ENCODE data around the gene FILIP1L.

GRCh38 chr3:99901200-99901926 lies 212.9 kb downstream of the FILIP1L start:
- TF ChIP-seq MLLT10 (CRISPR knock-in tag; IDR thresholded peaks at IDR 0.05) (no peak), GTF2F1 (IDR thresholded peaks at IDR 0.05; ENCODE audit: low read length) (no peak), KDM5B (CRISPR knock-in tag; IDR thresholded peaks at IDR 0.05; ENCODE audit: borderline replicate concordance) (no peak), SIN3A (IDR thresholded peaks at IDR 0.05; ENCODE audit: borderline replicate concordance, low read depth, low read length) (no peak), ZNF143 (CRISPR knock-in tag; IDR thresholded peaks at IDR 0.05) (no peak), ZNF720 (CRISPR knock-in tag; IDR thresholded peaks at IDR 0.05) (no peak), ELF4 (CRISPR knock-in tag; IDR thresholded peaks at IDR 0.05; ENCODE audit: borderline replicate concordance) (no peak), TBL1XR1 (IDR thresholded peaks at IDR 0.05; ENCODE audit: borderline replicate concordance, low read length, partially characterized antibody) (peak; percentile 70), NFYB (CRISPR knock-in tag; IDR thresholded peaks at IDR 0.05) (no peak), IKZF1 (IDR thresholded peaks at IDR 0.05) (no peak)
- TF ChIP-seq, protein P1, sequence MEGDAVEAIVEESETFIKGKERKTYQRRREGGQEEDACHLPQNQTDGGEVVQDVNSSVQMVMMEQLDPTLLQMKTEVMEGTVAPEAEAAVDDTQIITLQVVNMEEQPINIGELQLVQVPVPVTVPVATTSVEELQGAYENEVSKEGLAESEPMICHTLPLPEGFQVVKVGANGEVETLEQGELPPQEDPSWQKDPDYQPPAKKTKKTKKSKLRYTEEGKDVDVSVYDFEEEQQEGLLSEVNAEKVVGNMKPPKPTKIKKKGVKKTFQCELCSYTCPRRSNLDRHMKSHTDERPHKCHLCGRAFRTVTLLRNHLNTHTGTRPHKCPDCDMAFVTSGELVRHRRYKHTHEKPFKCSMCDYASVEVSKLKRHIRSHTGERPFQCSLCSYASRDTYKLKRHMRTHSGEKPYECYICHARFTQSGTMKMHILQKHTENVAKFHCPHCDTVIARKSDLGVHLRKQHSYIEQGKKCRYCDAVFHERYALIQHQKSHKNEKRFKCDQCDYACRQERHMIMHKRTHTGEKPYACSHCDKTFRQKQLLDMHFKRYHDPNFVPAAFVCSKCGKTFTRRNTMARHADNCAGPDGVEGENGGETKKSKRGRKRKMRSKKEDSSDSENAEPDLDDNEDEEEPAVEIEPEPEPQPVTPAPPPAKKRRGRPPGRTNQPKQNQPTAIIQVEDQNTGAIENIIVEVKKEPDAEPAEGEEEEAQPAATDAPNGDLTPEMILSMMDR (CRISPR knock-in tag; IDR thresholded peaks at IDR 0.05) = no peak
- TF ChIP-seq, protein P2, sequence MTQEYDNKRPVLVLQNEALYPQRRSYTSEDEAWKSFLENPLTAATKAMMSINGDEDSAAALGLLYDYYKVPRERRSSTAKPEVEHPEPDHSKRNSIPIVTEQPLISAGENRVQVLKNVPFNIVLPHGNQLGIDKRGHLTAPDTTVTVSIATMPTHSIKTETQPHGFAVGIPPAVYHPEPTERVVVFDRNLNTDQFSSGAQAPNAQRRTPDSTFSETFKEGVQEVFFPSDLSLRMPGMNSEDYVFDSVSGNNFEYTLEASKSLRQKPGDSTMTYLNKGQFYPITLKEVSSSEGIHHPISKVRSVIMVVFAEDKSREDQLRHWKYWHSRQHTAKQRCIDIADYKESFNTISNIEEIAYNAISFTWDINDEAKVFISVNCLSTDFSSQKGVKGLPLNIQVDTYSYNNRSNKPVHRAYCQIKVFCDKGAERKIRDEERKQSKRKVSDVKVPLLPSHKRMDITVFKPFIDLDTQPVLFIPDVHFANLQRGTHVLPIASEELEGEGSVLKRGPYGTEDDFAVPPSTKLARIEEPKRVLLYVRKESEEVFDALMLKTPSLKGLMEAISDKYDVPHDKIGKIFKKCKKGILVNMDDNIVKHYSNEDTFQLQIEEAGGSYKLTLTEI (CRISPR knock-in tag; conservative IDR thresholded peaks at IDR 0.05) = no peak

Measured in HepG2 (cell line).